GM23338 (cell line): ENCODE results near the gene RSRC2. TPM values are rescaled to one million over a fixed set of nuclear protein-coding genes. Genes with fewer than 3 reads are reported as not detected.

Source experiments
- ATAC-seq: fragments of 200-7000 bp; cut with Tn5 transposase; 3 replicates; pipeline ENCODE4 v1.9.1; 2020
- DNase-seq: peaks from one replicate; pipeline ENCODE4 v3.0.0-alpha.2; 2015; ENCODE audit warnings: low spot score
- H2AFZ ChIP-seq: fragments of 200-600 bp; sonication (generic); 2 replicates; pipeline ENCODE4 v1.8.0; 2016; ENCODE audit warnings: antibody characterized with exemption, mild to moderate bottlenecking, moderate library complexity
- H3F3A ChIP-seq: fragments of 200-600 bp; sonication (generic); replicated peaks from 2 replicates; pipeline ENCODE4 v1.8.0; 2017; ENCODE audit warnings: antibody characterized with exemption, mixed run types, low read depth
- H3K27ac ChIP-seq: fragments of 200-600 bp; sonication (generic); 2 replicates; pipeline ENCODE4 v1.6.1; 2016; ENCODE audit warnings: low read depth
- H3K27me3 ChIP-seq: fragments of 200-600 bp; sonication (generic); 2 replicates; pipeline ENCODE4 v1.8.0; 2016; ENCODE audit warnings: mild to moderate bottlenecking, mixed run types, moderate library complexity; ENCODE audit not compliant: insufficient read depth
- H3K36me3 ChIP-seq: fragments of 200-600 bp; sonication (generic); 2 replicates; pipeline ENCODE4 v1.8.0; 2016; ENCODE audit warnings: mild to moderate bottlenecking; ENCODE audit not compliant: insufficient read depth
- H3K4me1 ChIP-seq: fragments of 200-600 bp; sonication (generic); 2 replicates; pipeline ENCODE4 v1.8.0; 2016; ENCODE audit warnings: mild to moderate bottlenecking, moderate library complexity; ENCODE audit not compliant: insufficient read depth
- H3K4me2 ChIP-seq: fragments of 200-600 bp; sonication (generic); 2 replicates; pipeline ENCODE4 v1.7.1; 2017; ENCODE audit warnings: mixed run types
- H3K4me3 ChIP-seq: fragments of 200-600 bp; sonication (generic); 2 replicates; pipeline ENCODE4 v1.6.1; 2016; ENCODE audit warnings: mixed run types
- H3K79me2 ChIP-seq: fragments of 200-600 bp; sonication (generic); replicated peaks from 2 replicates; pipeline ENCODE4 v1.8.0; 2017; ENCODE audit warnings: mild to moderate bottlenecking; ENCODE audit not compliant: insufficient read depth
- H3K9me2 ChIP-seq: fragments of 200-600 bp; sonication (generic); 2 replicates; pipeline ENCODE4 v1.8.0; 2017; ENCODE audit not compliant: insufficient read depth
- H4K20me1 ChIP-seq: fragments of 200-600 bp; sonication (generic); replicated peaks from 2 replicates; pipeline ENCODE4 v1.8.0; 2017; ENCODE audit warnings: mild to moderate bottlenecking; ENCODE audit not compliant: insufficient read depth
- H3K27ac Mint-ChIP-seq: 2 replicates; pipeline ENCODE4 v1.8.0; 2020; ENCODE audit warnings: inconsistent platforms, mild to moderate bottlenecking, moderate library complexity, mixed read lengths
- H3K27me3 Mint-ChIP-seq: 3 replicates; pipeline ENCODE4 v1.8.0; 2022; ENCODE audit warnings: low read depth, mild to moderate bottlenecking, moderate library complexity, mixed read lengths, inconsistent platforms; ENCODE audit not compliant: insufficient read depth, poor library complexity
- H3K36me3 Mint-ChIP-seq: 3 replicates; pipeline ENCODE4 v1.8.0; 2021; ENCODE audit warnings: low read depth, mild to moderate bottlenecking, inconsistent platforms, moderate library complexity, mixed read lengths
- H3K4me1 Mint-ChIP-seq: 3 replicates; pipeline ENCODE4 v1.8.0; 2020; ENCODE audit warnings: mild to moderate bottlenecking, inconsistent platforms, mixed read lengths
- H3K4me3 Mint-ChIP-seq: 3 replicates; pipeline ENCODE4 v1.8.0; 2021; ENCODE audit warnings: moderate library complexity, mild to moderate bottlenecking, inconsistent platforms, mixed read lengths
- H3K9me3 Mint-ChIP-seq: 3 replicates; pipeline ENCODE4 v1.8.0; 2020; ENCODE audit warnings: moderate library complexity, mild to moderate bottlenecking, inconsistent platforms, mixed read lengths
- EZH2 ChIP-seq: fragments of 200-600 bp; sonication (generic); IDR thresholded peaks from one replicate; pipeline ENCODE4 v1.8.0; 2017; ENCODE audit warnings: antibody characterized with exemption, mild to moderate bottlenecking, low read depth; ENCODE audit not compliant: unreplicated experiment
- JUNB ChIP-seq: IDR thresholded peaks from one replicate; pipeline ENCODE4 v1.6.1; 2016; ENCODE audit warnings: antibody characterized with exemption; ENCODE audit not compliant: unreplicated experiment
- NANOG ChIP-seq: IDR thresholded peaks from 2 replicates; pipeline ENCODE4 v1.6.1; 2016; ENCODE audit warnings: antibody characterized with exemption, borderline replicate concordance
- POLR2AphosphoS5 ChIP-seq: IDR thresholded peaks from 2 replicates; pipeline ENCODE4 v1.6.1; 2016; ENCODE audit warnings: antibody characterized with exemption, low read depth
- ZNF114 ChIP-seq: fragments of 250-450 bp; sonication (Bioruptor Pico); IDR thresholded peaks from 2 replicates; pipeline ENCODE4 v1.5.0; 2020; ENCODE audit warnings: mild to moderate bottlenecking, moderate library complexity
- ZNF331 ChIP-seq: fragments of 250-450 bp; sonication (Bioruptor Pico); IDR thresholded peaks from 2 replicates; pipeline ENCODE4 v1.5.0; 2020; ENCODE audit warnings: low read depth, mild to moderate bottlenecking, moderate library complexity
- polyA plus RNA-seq: library from polyadenylated mRNA; unstranded; fragments of >200 nt; fragmentation: Nextera tagmentation; extraction: Ambion mirVana; gene quantifications from 2 replicates; pipeline ENCODE4 v1.2.1, GENCODE V29; 2016
- total RNA-seq: library from RNA; depleted of rRNA; stranded (reverse); fragments of >200 nt; shearing (Covaris generic); gene quantifications from 2 replicates; pipeline ENCODE4 v1.2.3, GENCODE V29; 2014
- TF ChIP-seq, protein P1 (sequence below): IDR thresholded peaks from 2 replicates; pipeline ENCODE4 v1.6.1; 2016; ENCODE audit warnings: antibody characterized with exemption
- TF ChIP-seq, protein P2 (sequence below): fragments of 250-450 bp; sonication (Bioruptor Pico); IDR thresholded peaks from 2 replicates; pipeline ENCODE4 v1.5.0; 2020; ENCODE audit warnings: mild to moderate bottlenecking, moderate library complexity
- TF ChIP-seq, protein P3 (sequence below), 2 experiments: fragments of 200-600 bp in 1 of 2; sonication (generic) in 1 of 2; conservative IDR thresholded peaks; 2 replicates each; pipeline versions ENCODE4 v1.5.1 to v1.6.1; 2016 to 2017; ENCODE audit warnings: antibody characterized with exemption in 2 of 2, low read depth in 2 of 2, mild to moderate bottlenecking in 2 of 2, moderate library complexity in 1 of 2

RSRC2 gene
- total and polyA plus RNA-seq, 2 experiments from 2014 or later = 76.3 to 184 TPM

DNA sequence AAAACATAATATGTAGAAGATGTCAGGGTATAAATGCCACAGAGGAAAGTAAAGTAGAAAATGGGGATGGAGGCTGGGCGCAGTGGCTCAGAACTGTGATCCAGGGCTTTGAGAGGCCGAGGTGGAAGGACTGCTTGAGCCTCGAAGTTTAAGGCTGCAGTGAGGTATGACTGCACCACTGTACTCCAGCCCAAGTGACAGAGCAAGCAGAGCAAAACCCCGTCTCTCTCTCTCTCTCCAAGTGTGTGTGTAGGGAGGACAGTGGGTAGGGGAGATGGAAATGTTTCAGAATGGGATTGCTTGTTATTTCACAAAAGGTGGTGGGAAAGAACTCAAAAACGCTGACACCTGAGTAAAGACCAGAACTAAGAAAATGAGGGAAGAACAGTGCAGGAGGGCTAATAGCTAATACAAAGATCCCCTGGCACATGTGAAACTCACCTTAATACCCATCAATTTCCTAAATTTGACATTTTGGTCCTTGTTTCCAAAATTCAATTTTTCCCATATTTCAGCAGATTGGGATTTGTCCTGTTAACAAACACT is 20.3 kb downstream of the RSRC2 start:
- Histone ChIP-seq H3K4me1 (no peaks in the 10 kb centered on the region), H3K4me3 (no peak overlapping the region), H3K27ac (no peak overlapping the region), H3K79me2 (peaks cover 31% of the 10 kb centered on the region), H3K9me2 (no peaks in the 10 kb centered on the region), H3K27me3 (no peaks in the 10 kb centered on the region), H3F3A (peaks cover 58% of the 10 kb centered on the region), H3K4me2 (no peak overlapping the region), H4K20me1 (peaks cover 29% of the 10 kb centered on the region), H3K36me3 (peaks cover 78% of the 10 kb centered on the region), H2AFZ (no peak overlapping the region)
- Mint-ChIP-seq H3K27me3 (peaks cover 4% of the 10 kb centered on the region), H3K4me3 (no peak overlapping the region), H3K36me3 (peaks cover 92% of the 10 kb centered on the region), H3K4me1 (peaks cover 7% of the 10 kb centered on the region), H3K27ac (no peak overlapping the region), H3K9me3 (no peaks in the 10 kb centered on the region)
- ATAC-seq (no peak), DNase-seq (no peak)
- TF ChIP-seq ZNF114 (no peak), ZNF331 (CRISPR knock-in tag) (no peak), EZH2 (no peak), NANOG (no peak), POLR2AphosphoS5 (no peak), JUNB (no peak)
- TF ChIP-seq, protein P1, sequence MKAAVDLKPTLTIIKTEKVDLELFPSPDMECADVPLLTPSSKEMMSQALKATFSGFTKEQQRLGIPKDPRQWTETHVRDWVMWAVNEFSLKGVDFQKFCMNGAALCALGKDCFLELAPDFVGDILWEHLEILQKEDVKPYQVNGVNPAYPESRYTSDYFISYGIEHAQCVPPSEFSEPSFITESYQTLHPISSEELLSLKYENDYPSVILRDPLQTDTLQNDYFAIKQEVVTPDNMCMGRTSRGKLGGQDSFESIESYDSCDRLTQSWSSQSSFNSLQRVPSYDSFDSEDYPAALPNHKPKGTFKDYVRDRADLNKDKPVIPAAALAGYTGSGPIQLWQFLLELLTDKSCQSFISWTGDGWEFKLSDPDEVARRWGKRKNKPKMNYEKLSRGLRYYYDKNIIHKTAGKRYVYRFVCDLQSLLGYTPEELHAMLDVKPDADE = no peak
- TF ChIP-seq, protein P2, sequence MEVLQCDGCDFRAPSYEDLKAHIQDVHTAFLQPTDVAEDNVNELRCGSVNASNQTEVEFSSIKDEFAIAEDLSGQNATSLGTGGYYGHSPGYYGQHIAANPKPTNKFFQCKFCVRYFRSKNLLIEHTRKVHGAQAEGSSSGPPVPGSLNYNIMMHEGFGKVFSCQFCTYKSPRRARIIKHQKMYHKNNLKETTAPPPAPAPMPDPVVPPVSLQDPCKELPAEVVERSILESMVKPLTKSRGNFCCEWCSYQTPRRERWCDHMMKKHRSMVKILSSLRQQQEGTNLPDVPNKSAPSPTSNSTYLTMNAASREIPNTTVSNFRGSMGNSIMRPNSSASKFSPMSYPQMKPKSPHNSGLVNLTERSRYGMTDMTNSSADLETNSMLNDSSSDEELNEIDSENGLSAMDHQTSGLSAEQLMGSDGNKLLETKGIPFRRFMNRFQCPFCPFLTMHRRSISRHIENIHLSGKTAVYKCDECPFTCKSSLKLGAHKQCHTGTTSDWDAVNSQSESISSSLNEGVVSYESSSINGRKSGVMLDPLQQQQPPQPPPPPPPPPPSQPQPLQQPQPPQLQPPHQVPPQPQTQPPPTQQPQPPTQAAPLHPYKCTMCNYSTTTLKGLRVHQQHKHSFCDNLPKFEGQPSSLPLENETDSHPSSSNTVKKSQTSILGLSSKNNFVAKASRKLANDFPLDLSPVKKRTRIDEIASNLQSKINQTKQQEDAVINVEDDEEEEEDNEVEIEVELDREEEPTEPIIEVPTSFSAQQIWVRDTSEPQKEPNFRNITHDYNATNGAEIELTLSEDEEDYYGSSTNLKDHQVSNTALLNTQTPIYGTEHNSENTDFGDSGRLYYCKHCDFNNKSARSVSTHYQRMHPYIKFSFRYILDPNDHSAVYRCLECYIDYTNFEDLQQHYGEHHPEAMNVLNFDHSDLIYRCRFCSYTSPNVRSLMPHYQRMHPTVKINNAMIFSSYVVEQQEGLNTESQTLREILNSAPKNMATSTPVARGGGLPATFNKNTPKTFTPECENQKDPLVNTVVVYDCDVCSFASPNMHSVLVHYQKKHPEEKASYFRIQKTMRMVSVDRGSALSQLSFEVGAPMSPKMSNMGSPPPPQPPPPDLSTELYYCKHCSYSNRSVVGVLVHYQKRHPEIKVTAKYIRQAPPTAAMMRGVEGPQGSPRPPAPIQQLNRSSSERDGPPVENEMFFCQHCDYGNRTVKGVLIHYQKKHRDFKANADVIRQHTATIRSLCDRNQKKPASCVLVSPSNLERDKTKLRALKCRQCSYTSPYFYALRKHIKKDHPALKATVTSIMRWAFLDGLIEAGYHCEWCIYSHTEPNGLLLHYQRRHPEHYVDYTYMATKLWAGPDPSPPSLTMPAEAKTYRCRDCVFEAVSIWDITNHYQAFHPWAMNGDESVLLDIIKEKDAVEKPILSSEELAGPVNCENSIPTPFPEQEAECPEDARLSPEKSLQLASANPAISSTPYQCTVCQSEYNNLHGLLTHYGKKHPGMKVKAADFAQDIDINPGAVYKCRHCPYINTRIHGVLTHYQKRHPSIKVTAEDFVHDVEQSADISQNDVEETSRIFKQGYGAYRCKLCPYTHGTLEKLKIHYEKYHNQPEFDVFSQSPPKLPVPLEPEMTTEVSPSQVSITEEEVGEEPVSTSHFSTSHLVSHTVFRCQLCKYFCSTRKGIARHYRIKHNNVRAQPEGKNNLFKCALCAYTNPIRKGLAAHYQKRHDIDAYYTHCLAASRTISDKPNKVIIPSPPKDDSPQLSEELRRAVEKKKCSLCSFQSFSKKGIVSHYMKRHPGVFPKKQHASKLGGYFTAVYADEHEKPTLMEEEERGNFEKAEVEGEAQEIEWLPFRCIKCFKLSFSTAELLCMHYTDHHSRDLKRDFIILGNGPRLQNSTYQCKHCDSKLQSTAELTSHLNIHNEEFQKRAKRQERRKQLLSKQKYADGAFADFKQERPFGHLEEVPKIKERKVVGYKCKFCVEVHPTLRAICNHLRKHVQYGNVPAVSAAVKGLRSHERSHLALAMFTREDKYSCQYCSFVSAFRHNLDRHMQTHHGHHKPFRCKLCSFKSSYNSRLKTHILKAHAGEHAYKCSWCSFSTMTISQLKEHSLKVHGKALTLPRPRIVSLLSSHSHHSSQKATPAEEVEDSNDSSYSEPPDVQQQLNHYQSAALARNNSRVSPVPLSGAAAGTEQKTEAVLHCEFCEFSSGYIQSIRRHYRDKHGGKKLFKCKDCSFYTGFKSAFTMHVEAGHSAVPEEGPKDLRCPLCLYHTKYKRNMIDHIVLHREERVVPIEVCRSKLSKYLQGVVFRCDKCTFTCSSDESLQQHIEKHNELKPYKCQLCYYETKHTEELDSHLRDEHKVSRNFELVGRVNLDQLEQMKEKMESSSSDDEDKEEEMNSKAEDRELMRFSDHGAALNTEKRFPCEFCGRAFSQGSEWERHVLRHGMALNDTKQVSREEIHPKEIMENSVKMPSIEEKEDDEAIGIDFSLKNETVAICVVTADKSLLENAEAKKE (CRISPR knock-in tag) = no peak
- TF ChIP-seq, protein P3, sequence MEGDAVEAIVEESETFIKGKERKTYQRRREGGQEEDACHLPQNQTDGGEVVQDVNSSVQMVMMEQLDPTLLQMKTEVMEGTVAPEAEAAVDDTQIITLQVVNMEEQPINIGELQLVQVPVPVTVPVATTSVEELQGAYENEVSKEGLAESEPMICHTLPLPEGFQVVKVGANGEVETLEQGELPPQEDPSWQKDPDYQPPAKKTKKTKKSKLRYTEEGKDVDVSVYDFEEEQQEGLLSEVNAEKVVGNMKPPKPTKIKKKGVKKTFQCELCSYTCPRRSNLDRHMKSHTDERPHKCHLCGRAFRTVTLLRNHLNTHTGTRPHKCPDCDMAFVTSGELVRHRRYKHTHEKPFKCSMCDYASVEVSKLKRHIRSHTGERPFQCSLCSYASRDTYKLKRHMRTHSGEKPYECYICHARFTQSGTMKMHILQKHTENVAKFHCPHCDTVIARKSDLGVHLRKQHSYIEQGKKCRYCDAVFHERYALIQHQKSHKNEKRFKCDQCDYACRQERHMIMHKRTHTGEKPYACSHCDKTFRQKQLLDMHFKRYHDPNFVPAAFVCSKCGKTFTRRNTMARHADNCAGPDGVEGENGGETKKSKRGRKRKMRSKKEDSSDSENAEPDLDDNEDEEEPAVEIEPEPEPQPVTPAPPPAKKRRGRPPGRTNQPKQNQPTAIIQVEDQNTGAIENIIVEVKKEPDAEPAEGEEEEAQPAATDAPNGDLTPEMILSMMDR (conservative IDR thresholded peaks at IDR 0.05; ENCODE audit: low read depth in 2 of 2) = no peak
